ENCODE data around the gene DCT.

- TF ChIP-seq, protein P1, sequence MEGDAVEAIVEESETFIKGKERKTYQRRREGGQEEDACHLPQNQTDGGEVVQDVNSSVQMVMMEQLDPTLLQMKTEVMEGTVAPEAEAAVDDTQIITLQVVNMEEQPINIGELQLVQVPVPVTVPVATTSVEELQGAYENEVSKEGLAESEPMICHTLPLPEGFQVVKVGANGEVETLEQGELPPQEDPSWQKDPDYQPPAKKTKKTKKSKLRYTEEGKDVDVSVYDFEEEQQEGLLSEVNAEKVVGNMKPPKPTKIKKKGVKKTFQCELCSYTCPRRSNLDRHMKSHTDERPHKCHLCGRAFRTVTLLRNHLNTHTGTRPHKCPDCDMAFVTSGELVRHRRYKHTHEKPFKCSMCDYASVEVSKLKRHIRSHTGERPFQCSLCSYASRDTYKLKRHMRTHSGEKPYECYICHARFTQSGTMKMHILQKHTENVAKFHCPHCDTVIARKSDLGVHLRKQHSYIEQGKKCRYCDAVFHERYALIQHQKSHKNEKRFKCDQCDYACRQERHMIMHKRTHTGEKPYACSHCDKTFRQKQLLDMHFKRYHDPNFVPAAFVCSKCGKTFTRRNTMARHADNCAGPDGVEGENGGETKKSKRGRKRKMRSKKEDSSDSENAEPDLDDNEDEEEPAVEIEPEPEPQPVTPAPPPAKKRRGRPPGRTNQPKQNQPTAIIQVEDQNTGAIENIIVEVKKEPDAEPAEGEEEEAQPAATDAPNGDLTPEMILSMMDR (conservative IDR thresholded peaks at IDR 0.05 in 1 of 2, IDR thresholded peaks at IDR 0.05 in 1 of 2; ENCODE audit: low read depth in 1 of 2, low read length in 2 of 2) = no peak
- no peak for TF ChIP-seq EZH2 (IDR thresholded peaks at IDR 0.05; ENCODE audit: low read length, missing control alignments)
Observed at GRCh38 chr13:94525781-94526180, 46.3 kb upstream of the DCT start.
